Right hindlimb (tissue), 1 donor: Measurements from ENCODE around the gene DPP3.
A peak's percentile ranks its signal among the peaks of the same experiment; 100 is the strongest.

Source experiments
- DNase-seq: peaks from one replicate; pipeline ENCODE4 v3.0.0-alpha.2; 2018

DPP3 gene

DNA sequence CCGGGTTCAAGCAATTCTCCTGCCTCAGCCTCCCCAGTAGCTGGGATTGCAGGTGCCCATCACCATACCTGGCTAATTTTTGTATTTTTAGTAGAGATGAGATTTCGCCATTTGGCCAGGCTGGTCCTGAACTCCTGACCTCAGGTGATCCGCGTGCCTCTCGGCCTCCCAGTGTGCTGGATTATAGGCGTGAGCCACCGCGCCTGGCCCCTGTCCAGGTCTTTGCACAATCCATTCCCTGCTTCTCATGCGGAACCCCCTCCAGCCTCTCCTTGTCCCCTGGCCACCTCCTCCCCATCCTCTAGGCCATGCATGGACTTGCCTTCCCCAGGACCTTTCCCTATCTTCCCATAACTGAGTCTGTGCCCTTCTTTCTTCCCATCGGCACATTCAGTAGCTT, 8.7 kb downstream of the DPP3 start:
- DNase-seq: no peak

DNA sequence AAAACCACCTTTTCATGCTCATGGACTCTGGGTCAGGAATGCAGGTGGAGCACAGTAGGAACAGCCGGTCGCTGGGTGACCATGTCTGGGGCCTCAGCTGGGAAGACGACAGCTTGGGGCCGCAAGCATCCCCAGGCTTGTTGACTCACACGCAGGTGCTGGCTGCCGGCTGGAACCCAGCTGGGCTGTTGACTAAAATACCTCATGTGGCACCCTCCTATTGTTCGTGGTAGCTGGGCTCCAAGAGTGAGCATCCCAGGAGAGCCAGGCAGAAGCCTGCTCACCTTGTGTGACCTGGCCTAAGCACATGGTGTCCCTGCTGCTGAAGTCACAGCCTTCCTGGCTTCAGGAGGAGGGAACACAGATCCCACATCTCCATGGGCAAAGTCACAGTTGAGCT, 9.4 kb downstream of the DPP3 start:
- no peak for DNase-seq

DNA sequence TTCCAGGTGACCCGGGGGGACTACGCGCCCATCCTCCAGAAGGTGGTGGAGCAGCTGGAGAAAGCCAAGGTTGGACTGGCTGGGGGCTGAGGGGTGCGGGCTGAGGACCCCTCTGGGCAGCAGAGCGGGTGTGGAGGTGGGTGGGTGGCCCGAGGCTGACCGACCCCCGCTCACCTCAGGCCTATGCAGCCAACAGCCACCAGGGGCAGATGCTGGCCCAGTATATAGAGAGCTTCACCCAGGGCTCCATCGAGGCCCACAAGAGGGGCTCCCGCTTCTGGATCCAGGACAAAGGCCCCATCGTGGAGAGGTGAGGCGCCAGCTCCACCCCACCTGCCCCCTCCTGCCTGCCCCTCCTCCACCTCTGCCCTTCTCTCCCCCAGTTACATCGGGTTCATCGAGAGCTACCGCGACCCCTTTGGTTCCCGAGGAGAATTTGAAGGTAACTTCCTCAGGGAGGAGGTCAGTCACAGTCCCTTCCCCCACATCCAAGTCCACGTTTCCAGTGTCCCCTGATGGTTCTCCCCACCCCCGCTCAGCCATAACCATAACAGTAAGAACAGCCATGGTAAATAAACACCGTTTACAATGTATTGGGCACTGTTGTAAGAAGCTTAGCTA, 11.2 kb downstream of the DPP3 start:
- DNase-seq: no peak

DNA sequence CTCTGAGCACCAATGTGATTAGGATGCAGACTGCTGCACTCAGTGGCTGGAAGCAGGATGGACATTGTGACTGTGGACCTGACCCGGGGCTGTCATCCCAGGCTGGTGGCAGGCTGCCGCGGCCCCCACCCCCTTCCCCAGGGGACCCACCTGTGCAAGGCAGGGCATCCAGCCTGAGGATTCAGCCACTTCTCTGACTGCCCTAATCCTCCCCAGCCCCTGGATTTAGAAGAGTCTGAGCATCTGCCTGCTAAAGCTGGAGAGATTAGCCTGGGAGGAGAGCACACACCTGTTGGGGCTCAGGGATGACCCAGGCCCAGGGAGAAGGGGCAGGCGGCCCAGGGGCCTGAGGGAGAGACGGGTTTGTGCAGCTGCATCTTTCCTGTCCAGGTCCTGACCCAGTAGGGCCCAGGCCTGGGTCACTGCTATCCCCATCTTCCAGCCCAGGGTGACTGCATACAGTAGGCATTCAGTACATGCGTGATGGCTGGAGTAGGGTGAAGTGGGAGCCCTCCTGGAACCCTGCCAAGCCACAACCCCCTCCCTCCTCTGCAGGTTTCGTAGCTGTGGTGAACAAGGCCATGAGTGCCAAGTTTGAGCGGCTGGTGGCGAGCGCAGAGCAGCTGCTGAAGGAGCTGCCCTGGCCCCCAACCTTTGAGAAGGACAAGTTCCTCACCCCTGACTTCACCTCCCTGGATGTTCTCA, 12.1 kb downstream of the DPP3 start:
- no peak for DNase-seq

DNA sequence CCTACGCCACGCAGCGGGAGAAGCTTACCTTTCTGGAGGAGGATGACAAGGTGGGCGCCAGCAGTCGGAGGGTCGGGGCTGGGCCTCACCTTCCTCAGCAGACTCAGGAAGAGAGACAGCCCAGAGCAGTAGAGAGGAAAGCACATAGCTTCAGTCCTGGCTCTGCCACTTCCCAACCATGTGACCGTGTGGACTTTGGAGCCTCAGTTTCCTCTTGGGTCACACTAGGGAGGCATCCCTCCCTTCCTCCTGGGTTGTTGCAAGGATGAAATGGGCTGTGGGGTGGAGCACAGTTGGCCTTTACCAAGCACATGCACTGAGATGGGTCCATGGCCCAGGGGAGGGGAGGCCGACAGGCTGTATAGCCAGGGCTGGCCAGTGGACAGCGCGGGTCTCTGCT, 12.9 kb downstream of the DPP3 start:
- no peak for DNase-seq

DNA sequence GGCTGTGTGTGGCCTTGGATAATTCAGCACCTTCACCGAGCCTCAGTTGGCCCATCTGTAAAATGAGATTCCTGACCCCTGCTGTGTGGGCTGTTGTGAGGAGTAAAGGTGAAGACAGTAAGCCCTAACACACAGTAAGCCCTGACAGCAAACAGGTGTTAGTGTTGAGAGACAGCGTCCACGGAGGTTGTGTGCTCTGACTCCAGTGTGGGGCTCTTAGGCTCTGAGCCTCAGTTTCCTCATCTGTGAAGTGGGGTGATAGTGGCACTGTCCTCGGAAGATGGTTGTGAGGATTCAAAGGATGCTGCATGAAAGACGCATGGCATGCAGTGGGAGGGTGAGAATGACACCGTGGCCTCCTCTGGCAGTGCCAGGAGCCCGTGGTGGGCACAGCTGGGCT, 14.2 kb downstream of the DPP3 start:
- no peak for DNase-seq

DNA sequence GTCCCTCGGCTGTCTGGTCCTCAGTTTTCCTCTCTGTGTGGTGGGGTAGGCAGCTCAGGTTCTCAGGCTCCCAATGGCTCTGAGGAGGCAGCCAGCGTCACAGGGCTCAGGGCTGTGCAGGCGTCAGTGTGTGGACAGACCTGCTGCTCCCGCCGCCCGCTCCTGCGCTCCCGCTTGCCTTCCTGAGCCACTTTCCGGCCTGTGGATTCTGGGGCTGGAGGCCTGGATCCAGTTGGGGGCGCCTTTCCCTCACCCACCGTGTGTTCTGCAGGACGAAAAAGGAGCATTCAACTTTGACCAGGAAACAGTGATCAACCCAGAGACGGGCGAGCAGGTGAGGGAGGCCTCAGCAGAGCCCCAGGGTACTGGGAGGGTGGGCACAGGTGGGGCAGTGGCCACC, 14.7 kb downstream of the DPP3 start:
- no peak for DNase-seq

DNA sequence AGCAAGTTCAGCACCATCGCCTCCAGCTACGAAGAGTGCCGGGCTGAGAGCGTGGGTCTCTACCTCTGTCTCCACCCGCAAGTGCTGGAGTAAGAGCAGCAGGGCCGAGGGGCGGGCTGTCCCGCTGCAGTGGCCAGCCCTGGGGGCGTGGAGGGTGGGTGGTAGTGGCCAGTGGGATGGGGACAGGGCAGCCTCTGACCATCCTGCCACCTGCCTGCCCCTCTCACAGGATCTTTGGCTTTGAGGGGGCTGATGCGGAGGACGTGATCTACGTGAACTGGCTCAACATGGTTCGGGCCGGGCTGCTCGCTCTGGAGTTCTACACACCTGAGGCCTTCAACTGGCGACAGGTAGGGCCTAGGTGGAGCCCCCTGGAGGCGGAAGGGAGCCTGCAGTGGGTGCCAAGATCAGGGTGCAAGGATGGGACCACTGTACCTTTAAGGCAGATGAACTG, 15.2 kb downstream of the DPP3 start:
- DNase-seq: no peak

DNA sequence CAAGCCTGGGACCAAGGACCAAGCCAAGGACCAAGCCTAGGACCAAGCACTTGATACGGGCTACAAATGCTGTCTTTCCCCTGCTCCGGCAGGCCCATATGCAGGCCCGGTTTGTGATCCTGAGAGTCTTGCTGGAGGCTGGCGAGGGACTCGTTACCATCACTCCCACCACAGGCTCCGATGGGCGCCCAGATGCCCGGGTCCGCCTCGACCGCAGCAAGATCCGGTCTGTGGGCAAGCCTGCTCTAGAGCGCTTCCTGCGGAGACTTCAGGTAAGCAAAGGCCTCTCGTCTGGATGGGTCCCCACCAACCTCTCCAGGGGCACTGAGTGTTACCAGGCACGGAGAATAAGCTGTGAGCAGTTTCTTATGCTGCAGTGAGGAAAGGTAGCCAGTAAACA, 17.0 kb downstream of the DPP3 start:
- DNase-seq: no peak

DNA sequence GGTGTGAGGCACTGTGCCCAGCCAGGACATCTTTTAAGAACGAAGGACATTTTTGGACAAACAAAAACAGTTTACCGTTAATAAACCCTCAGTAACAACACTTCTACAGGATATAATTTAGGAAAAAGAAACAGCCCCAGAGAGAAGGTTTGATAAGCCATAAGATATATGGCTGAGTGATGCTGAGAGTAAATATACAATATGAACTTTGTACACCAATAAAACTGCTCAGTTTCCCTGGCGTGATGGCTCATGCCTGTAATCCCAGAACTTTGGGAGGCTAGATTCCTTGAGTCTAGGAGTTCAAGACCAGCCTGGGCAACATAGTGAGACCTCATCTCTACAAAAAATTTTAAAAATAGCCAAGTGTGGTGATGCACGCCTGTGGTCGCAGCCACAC, 18.3 kb downstream of the DPP3 start:
- DNase-seq: no peak

DNA sequence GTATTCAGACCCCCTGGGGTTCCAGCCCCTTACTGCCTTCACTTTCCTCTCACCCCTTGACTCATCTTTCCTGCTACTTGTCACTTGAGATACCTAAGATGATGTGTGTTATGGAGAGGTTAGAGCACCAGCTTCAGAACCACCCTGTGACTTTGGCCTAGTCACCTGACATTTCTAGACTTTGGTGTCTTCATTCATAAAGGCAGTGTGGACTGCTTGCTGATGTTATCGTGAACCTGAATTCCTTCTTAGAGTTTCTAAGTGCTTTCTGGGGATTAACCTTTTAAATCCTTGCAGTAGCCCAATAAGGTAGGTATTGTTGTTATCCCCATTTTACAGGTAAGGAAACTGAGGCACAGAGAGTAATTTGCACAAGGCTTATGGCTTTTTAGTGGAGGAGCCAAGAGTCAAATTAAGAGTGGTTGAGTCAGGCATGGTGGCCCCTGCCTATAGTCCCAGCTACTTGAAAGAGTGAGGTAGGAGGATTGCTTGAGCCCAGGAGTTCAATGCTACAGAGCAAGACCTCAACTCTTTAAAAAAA, 25.1 kb downstream of the DPP3 start:
- no peak for DNase-seq

DNA sequence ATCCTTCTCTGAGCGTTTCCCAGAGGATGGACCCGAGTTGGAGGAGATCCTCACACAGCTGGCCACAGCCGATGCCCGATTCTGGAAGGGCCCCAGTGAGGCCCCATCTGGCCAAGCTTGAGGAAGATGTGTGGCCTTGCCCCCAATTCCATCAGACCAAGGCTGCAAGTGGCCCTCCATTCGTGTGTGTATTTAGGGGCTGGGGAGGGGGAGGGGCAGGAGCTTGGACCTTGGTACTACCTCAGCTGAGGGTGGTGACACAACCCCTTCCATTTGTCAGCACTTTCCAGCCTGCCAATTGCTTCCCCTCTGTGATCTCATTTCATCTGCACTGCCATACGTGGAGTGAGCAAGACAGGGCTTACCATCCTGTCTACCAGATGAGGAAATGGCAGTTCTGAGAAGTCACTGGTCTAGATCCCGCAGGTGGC, 28.9 kb downstream of the DPP3 start:
- peak; percentile 49 for DNase-seq

DNA sequence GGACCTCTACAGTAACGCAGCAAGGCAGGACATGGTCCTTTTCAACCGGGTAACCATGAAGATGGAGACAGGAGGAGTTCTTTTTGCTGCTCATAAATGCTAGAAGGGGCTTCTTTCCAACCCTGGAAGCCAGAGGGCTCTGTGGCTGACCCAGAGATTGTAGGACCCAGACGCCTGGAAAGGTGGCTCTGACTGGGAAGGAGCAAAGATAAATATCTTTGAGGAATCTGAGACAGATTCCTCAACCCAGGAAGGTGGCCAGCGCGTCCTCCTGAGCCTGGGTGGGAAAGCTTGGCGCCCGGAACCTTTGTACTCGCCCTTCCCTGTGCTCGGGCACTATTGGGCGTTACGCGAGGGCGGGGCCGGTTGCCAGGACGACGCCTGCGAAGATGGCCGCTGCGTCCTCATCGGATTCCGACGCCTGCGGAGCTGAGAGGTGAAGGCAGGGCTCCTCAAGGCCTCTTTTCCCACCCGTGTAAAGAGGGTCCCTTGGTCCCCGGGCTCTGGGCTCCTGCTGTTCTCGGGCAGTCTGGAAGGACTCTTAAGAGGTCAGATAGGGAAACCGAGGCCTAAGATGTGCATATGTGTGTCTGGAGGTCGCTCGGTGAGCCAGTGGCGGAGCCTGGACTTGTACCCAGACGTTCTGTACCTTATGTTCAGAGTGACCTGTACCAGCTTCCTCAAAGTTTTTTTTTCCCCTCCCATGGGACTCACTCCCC, 30.2 kb downstream of the DPP3 start, which contains the start of gene BBS1:
Gene BBS1, plus strand, starts transcription at position 365 of the 719 bp plus-strand sequence. Its CDS starts 25 bp downstream, at position 390.
- peak; percentile 91 for DNase-seq

DNA sequence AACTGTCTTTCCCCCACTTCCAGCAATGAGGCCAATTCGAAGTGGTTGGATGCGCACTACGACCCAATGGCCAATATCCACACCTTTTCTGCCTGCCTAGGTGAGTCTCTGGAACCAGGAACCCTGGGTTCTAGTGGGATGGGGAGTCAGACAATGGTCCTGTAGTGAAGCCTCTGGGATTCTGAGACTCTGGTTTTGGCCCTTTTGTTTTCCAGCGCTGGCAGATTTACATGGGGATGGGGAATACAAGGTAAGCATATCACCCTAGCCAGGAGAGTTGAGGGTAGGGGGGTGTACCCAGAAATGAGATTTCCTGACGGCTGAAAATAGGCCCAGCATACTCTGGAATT, 30.7 kb downstream of the DPP3 start:
- no peak for DNase-seq

DNA sequence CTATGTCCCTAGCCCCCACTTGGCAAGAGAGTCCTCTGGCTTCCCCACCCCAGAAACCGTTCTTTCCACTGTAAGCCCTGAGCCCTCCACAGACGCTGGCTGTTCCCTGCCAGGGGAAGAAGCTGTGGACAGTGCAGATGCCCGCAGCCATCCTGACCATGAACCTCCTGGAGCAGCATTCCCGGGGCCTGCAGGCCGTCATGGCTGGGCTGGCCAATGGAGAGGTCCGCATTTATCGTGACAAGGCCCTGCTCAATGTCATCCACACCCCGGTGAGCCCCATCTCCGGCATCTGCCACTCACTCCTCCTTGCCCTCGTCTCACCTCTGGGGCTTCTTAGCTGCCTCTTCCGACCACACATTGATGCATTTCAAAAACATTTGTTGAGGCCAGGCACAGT, 43.4 kb downstream of the DPP3 start:
- DNase-seq: no peak

DNA sequence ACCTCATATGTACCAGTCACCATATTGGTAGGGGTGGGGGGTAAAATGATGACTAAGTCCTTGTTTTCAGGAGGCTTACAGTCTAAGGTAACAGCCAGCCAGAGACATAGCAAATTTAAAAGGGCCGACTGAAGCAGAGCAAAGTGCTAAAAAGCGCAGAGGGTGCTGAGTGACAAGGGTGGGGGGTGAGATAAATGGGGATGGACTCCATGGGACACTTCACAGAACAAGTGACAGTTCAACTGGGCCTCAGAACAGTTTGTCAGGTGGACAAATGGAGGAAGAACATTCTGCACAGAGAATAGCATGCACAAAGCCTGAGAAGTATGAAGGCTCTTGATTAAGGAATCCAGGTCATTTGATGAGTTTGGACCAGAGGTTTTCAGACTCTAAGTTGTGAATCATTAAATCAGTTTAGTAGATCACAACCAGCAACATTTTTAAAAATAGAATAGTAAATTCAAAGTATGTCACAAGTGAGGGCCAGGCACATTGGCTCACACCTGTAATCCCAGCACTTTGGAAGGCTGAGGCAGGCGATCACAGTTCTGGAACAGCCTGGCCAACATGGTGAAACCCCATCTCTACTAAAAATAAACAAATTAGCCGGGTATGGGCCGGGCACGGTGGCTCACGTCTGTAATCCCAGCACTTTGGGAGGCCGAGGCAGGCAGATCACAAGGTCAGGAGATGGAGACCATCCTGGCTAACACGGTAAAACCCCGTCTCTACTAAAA, 44.2 kb downstream of the DPP3 start:
- DNase-seq: no peak

DNA sequence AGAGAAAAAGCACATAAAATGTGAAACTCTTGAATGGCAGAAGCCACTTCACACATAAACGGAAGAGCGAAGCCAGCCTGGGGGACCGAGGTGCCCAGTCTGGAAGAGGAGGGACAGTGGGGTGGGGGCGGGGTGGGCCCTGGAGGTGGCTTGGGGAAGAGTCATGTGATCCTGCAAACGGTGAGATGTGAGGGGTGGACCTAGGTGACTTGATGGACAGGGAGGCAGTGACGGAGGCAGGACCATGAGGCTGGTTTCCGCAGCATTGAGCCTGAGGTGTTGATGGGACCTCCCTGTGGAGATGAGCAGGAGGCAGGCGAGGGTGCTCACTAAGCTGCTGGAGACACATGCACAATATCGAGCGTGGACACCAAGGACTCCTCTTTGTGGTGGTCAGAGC, 48.8 kb downstream of the DPP3 start:
- no peak for DNase-seq

DNA sequence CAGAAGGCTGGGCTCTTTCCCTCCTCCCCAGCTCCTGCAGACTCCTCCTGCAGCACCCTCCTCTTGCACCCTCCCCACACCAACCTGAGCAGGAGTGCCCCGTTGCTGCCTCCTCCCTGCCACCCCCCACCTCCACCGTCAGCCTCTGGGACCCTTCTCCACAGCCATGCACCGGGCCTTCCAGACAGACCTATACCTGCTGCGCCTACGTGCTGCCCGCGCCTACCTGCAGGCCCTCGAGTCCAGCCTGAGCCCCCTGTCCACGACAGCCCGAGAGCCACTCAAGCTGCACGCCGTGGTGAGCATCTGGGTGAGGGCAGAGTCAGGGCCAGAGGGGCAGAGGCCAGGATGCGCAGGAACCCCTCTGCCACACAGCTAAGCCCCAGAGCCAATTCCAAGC, 49.4 kb downstream of the DPP3 start:
- no peak for DNase-seq

DNA sequence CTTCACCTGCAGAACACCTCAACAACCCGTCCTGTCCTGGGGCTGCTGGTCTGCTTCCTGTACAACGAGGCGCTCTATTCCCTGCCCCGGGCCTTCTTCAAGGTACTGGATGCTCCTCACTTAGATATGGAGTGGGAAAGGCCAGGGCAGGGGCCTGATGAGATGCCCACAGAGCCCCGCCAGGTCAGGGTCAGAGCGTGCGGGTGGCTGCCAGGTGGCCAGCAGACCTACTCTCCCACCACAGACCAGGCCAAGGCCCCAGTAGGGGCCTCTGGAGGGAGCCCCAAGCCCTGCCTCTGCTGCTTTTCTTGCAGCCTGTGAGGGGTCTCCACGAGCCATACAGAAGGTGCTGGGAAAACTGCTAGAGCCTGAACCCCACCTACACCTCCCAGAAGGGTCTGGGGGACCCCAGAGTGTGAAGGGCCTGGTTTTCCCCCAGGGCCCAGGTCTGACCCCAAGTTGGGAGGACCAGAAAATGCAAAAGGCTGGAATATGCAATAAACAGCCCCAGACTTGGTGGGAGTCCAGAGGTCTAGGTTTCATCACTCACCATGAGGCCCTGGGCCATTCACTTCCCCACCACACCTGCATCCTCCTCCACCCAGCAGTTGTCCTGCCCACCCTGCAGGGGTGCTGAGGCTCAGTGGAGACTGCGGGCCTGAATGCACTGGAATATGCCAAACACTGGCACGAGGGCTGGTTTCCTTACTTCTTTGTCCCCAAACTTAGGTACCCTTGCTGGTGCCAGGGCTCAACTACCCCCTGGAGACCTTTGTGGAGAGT, 50.9 kb downstream of the DPP3 start:
- DNase-seq: no peak

DNA sequence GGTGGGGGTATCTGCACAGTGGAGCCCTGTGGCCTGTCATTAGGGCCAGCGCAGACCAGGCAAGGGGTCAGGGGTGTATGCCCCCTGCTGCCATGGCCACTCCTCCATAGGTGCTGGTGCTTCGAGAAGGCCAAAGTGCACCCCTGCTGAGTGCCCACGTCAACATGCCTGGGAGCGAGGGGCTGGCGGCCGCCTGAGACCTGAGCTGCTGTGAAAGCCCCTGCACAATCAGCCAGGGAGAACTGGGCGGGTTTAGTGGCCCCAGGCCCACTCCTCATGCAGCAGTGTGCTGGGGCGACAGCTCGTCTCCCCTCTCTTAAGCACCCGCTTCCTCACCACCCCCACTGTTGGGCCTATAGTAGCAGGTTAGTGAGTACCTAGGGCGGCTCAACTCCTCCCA, 51.6 kb downstream of the DPP3 start:
- DNase-seq: no peak

DNA sequence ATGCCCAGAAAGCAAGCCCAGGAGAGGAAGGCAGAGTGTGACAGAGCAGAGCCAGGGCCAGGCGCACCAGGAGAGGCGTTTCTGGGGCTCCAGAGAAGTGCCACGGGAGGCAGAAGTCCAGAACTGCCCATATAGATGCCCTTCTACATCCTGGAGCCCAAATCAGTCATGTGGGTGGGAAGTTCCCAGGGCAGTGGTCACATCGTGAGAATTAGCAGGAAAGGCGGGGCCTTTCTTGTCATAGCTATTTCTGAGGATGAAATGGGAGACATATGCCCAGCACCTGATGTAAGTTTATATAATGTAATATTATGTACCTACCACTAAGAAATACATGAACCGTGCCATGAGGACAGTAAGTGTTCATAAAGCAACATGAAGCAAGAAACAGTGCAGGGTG, 52.5 kb downstream of the DPP3 start:
- no peak for DNase-seq

DNA sequence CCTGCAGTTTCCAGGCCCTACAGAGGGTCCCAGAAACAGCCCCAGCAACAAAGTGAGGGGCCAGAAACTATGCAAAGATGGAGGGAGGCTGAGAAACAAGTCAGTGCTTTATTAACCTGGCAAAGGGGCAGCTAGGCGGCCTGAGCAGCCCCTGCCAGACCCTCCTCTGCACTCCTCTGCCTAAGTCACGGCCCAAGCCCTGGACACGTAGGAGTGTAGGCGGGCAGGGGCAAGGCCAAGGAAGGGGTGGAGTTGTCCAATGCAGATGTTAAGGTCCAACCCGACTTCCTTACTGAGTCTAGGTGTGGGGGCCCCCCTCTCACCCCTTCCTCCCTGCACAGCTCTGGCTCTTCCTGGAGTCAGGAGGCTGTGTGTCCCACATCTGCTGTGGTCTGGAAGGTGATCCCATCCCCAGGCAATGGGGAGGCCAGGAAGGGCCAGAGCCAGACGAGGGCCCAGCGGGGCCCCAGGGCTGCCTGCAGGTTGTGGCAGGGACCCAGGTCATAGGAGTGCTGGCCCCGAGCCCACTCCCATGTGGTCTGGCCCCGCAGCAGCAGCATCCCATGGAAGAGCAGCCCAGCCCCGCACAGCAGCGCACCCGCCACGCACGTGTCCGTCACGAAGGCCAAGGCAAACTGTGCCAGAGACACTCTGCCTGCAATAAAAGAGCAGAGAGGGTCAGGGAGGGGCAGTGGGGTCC, 59.1 kb downstream of the DPP3 start:
- DNase-seq: no peak
